Caki2 (cell line): ENCODE results near the gene SYMPK. TPM values are rescaled to one million over a fixed set of nuclear protein-coding genes. Genes with fewer than 3 reads are reported as not detected.

Experiments
- total RNA-seq: library from RNA; depleted of rRNA; stranded (reverse); fragments of >200 nt; shearing (Covaris generic); gene quantifications from 2 replicates; pipeline ENCODE4 v1.2.3, GENCODE V29; 2014; ENCODE audit warnings: low replicate concordance; rRNA removed

Gene SYMPK
- total RNA-seq, 1 experiment from 2014 or later: 83.9 TPM

Other genes starting within 250 kb of the SYMPK start
- 36.2 and 59.8 TPM in 2 replicates for gene EML2, start 223.8 kb downstream of the SYMPK start, total RNA-seq
- gene GIPR, start 194.9 kb downstream of the SYMPK start, total RNA-seq: 0.44 TPM in 1 of 2 replicates, not detected in the other
- 578 and 718 TPM in 2 replicates for gene SNRPD2, start 171.2 kb downstream of the SYMPK start, total RNA-seq
- gene QPCTL, start 170.5 kb downstream of the SYMPK start, total RNA-seq: 31.2 and 35.6 TPM in 2 replicates
- 21.0 and 22.0 TPM in 2 replicates for gene FBXO46, start 132.3 kb downstream of the SYMPK start, total RNA-seq
- gene MEIOSIN, start 129.7 kb downstream of the SYMPK start, total RNA-seq: 0.35 TPM in 1 of 2 replicates, not detected in the other
- 14.3 and 15.2 TPM in 2 replicates for gene SIX5, start 93.9 kb downstream of the SYMPK start, total RNA-seq
- gene DMPK, start 80.7 kb downstream of the SYMPK start, total RNA-seq: 4.8 and 9.1 TPM in 2 replicates
- gene DMWD, start 70.3 kb downstream of the SYMPK start, total RNA-seq: 22.3 and 25.6 TPM in 2 replicates
- not detected in 2 replicates for gene RSPH6A, start 47.8 kb downstream of the SYMPK start, total RNA-seq
- gene FOXA3, start 1.2 kb upstream of the SYMPK start, total RNA-seq: 0.14 TPM in 1 of 2 replicates, not detected in the other
- 42.5 and 60.5 TPM in 2 replicates for gene IRF2BP1, start 23.0 kb upstream of the SYMPK start, total RNA-seq
- gene MYPOP, start 39.5 kb upstream of the SYMPK start, total RNA-seq: 2.4 and 6.0 TPM in 2 replicates
- not detected in 2 replicates for gene NANOS2, start 51.6 kb upstream of the SYMPK start, total RNA-seq
- not detected in 2 replicates for gene NOVA2, start 110.7 kb upstream of the SYMPK start, total RNA-seq
- gene CCDC61, start 132.3 kb upstream of the SYMPK start, total RNA-seq: 11.1 and 17.0 TPM in 2 replicates
- gene PGLYRP1, start 159.9 kb upstream of the SYMPK start, total RNA-seq: not detected in 2 replicates
- not detected in 2 replicates for gene IGFL4, start 177.9 kb upstream of the SYMPK start, total RNA-seq